H54 (cell line): ENCODE results near the gene EFCAB8.
"Not testable (repeated sequence)": the region's sequence is repeated elsewhere in the genome, so short reads cannot be mapped to it uniquely, and the experiment has no call there.

Experiments used
- DNase-seq: peaks from one replicate; pipeline ENCODE4 v3.0.0; 2011; ENCODE audit warnings: low spot score, mixed read lengths; ENCODE audit not compliant: insufficient read length
- FAIRE-seq: peaks from 3 replicates; lab custom pipeline; 2011; peaks lifted over from hg19 to GRCh38; lab: Jason Lieb, UNC
- POLR2A ChIP-seq: IDR thresholded peaks from 2 replicates; pipeline ENCODE4 v1.6.1; 2011; ENCODE audit warnings: low read depth, mild to moderate bottlenecking, low read length

EFCAB8 gene

GRCh38 chr20:32958574-32958973, 99.9 kb downstream of the EFCAB8 start:
- no peak for DNase-seq
- FAIRE-seq, result no peak
- TF ChIP-seq POLR2A, result no peak

DNA sequence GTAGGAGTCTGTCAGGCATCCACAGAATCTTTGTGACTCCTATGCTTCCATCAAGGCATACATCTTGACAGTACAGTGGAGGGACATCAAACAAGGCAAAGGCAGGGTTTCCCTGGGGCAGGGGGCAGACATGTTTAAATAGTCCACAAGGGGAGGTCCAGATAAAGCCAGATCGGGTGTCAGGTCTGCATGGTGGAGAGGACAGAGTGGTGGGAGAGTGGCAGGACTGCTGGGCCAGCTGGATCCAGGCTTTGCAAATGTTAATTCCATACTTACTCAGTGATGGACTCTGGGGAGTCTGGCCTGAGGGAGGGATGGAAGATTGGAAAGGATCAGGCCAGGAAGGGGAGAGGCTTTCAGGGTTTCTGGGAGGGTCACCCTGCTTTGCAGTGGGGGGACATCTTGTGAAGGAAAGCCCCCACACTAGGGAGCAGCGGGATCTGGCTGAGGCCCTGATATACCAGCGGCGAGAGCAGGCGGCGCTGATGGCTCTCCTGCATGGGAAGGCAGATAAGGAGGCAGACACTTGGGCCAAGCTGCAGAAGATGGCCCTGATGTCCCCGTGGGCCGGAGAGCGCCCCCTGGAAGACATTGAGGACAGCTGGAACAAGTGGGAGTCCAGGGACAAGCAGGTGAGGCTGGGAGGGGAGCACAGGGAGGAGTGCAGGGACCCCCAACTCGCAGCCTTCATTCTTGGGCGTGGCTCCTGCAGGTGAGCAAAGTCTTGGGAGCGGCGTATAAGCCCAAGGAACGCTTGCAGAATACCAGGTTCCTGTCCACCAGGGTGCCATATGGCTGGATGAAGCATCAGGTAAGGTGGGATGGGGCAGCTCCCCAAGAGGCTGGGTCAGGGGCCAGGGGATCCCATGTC, 100.9 kb downstream of the EFCAB8 start:
- FAIRE-seq, result no peak
- no peak for TF ChIP-seq POLR2A
- DNase-seq, result no peak

DNA sequence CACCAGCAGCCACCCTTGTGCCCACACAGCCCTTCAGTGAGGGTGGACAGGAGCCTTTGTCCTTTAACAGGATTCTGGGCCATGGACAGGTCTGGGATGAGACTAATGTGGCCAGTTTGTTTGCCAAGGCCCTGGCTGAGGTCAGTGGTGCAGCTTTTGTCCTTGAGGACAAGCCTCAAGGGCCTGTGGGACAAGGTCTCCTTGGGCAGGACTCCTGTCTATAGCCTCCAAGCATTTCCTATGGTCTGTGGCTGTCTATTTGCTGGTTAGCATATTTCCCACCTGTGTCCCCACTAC, 101.4 kb downstream of the EFCAB8 start:
- TF ChIP-seq POLR2A, result no peak
- no peak for FAIRE-seq
- no peak for DNase-seq

- TF ChIP-seq POLR2A, result no peak
- DNase-seq (no peak), FAIRE-seq (no peak)
Observed at GRCh38 chr20:32960849-32961731, 102.4 kb downstream of the EFCAB8 start.

DNA sequence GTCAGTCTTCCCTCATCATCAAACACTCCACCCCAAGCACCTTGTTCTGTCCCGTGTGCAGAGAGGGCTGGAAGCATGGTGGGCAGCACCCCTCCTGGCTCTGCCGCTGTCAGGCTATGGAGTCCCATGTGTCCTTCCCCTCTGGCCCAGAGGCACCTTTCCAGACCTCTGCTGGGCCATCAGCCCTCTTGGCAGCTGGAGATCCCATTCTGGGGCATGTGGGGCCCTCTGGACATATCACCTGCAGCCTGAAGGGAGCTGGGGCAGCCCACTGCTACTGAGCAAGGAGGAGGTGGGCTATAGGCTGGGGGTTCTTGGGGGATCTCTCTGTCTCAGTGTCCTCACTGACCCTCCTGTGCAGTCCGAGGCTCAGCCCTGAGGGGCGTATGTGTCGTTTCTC, 103.3 kb downstream of the EFCAB8 start:
- no peak for TF ChIP-seq POLR2A
- no peak for DNase-seq
- no peak for FAIRE-seq

- not testable (repeated sequence) for FAIRE-seq, DNase-seq
Observed at GRCh38 chr20:32962646-32963045, 103.9 kb downstream of the EFCAB8 start.

DNA sequence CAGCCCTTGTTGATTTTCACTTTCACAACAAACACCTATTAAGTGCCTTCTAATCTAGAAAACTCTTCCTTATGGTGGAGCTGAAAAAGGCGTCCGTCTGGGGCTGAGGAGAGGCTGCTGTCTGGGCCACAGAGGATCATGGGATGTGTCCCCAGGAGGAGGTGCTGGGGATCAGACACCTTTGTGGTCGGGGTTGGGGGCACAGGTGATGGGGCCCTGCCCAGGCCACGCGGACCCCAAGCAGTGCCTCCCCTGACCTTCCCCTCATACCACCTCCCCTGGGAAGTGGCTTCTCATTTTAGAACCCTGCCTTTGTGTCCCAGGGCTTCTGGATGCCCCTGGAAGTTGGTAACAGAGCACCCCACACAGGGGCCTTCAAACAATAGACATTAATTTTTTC, 104.5 kb downstream of the EFCAB8 start:
- FAIRE-seq (no peak), DNase-seq (no peak)
- no peak for TF ChIP-seq POLR2A

- DNase-seq (no peak), FAIRE-seq (no peak)
- TF ChIP-seq POLR2A, result no peak
Observed at GRCh38 chr20:32964575-32964974, 105.9 kb downstream of the EFCAB8 start.

- FAIRE-seq, result no peak
- no peak for TF ChIP-seq POLR2A
Observed at GRCh38 chr20:32965115-32965514, 106.4 kb downstream of the EFCAB8 start.

GRCh38 chr20:32965581-32966373, 107.1 kb downstream of the EFCAB8 start:
- TF ChIP-seq POLR2A, result no peak
- DNase-seq (no peak), FAIRE-seq (no peak)

More at GRCh38 chr20:32965115-32965514, 106.4 kb downstream of the EFCAB8 start:
- no peak for DNase-seq

DNA sequence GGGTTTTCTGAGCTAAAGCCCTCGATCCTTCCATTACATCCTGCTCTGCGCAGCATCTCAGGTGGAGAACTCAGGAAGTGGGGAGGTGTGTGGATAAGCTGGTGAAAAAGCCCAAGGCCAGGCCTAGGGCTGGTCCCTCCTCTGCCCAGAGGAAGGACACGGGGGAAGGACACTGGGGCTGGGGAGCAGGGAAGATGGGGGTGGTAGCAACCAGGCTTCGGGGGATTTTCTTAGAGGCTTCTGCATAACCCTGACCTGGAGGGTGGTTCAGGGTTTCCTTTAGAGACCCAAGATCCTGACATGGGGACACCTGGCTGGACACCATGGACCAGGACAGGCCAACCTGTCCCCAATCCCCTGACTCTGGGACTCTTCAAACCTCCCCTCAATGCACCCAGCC, 107.7 kb downstream of the EFCAB8 start:
- FAIRE-seq (no peak), DNase-seq (no peak)

DNA sequence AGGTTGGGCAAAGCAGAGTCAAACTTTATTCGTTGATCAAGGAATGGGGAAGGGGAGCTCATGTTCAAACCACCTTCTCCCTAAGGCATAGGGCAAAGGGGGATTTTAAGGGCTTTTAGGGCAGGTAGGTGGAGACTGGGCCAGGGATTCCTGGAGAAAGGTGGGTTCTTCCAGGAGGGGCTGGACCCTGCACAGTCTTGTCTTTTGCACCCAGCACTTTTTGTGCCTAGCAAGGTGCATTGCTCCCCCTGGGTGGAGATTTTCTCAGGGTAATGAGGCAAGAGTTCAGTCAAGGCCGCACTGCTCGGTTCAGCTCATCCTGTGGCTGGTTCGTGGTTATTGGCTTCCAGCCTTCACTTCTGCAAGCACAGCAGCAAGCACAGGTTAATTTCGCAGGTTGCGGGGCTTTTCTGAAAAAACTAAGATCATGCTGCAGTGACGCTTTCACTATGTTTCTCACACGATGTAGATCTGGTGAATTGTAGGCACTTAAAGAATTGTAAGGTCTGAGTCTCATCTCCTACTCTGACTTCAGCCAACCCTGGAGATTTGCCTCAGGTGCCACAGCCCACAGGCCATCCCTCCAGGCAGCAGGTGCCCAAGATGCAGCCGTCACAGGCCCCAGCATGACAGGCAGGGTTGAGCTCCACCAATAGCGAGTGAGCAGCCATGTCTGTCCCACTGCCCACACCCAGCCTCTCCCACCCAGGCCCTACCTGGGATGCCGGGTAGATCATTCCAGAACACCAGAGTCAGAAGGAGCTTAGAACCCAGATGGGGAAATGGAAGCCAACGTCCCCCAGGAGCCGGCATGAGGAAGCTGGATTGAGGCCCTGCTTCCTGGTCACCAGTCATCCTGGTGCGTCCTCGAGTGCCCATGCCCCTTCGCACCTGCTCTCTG, 108.4 kb downstream of the EFCAB8 start:
- TF ChIP-seq POLR2A, result no peak
- FAIRE-seq, result no peak

More for the DNA sequence above, 107.7 kb downstream of the EFCAB8 start:
- no peak for TF ChIP-seq POLR2A

More for the DNA sequence above, 108.4 kb downstream of the EFCAB8 start:
- DNase-seq, result no peak
